Activated T-helper 17 cell treated with anti-CD3 and anti-CD28 coated beads, Interleukin-2, amount 50 U/mL, for 72 hours (primary cell): ENCODE data around the gene ZCCHC9. TPM values are rescaled to one million over a fixed set of nuclear protein-coding genes. Genes with fewer than 3 reads are reported as not detected.
"Not testable (repeated sequence)": the region's sequence is repeated elsewhere in the genome, so short reads cannot be mapped to it uniquely, and the experiment has no call there.

ENCODE experiments used
- ATAC-seq: fragments of 150-1000 bp; cut with Tn5 transposase; replicated peaks from 2 replicates; pipeline ENCODE4 v1.10.0; 2021; ENCODE audit warnings: mild to moderate bottlenecking, moderate library complexity
- H3K27ac Mint-ChIP-seq: one replicate; pipeline ENCODE4 v1.8.0; 2022; ENCODE audit warnings: mixed read lengths
- H3K27me3 Mint-ChIP-seq: one replicate; pipeline ENCODE4 v1.8.0; 2022; ENCODE audit warnings: mixed read lengths
- H3K36me3 Mint-ChIP-seq: one replicate; pipeline ENCODE4 v1.8.0; 2022; ENCODE audit warnings: low read depth, mild to moderate bottlenecking, mixed read lengths
- H3K4me1 Mint-ChIP-seq: one replicate; pipeline ENCODE4 v1.8.0; 2022; ENCODE audit warnings: mixed read lengths
- H3K4me3 Mint-ChIP-seq: one replicate; pipeline ENCODE4 v1.8.0; 2022; ENCODE audit warnings: mild to moderate bottlenecking, mixed read lengths
- H3K9me3 Mint-ChIP-seq: one replicate; pipeline ENCODE4 v1.8.0; 2022; ENCODE audit warnings: mixed read lengths
- total RNA-seq, 2 donors: library from RNA; stranded (reverse); gene quantifications; one replicate each; pipeline ENCODE4 v1.2.3, GENCODE V29; 2022

The ZCCHC9 gene
- total RNA-seq, 2 donors from 2014 or later = 34.9 to 43.5 TPM

GRCh38 chr5:81288021-81288433 lies 13.4 kb upstream of the ZCCHC9 start:
- Mint-ChIP-seq H3K4me1 (peaks cover 39% of the 10 kb centered on the region), H3K27me3 (no peaks in the 10 kb centered on the region), H3K36me3 (peaks cover 29% of the 10 kb centered on the region), H3K27ac (peak overlapping the region; percentile 76), H3K4me3 (peak overlapping the region; percentile 54), H3K9me3 (peaks cover 10% of the 10 kb centered on the region)
- peak; percentile 13 for ATAC-seq

- Mint-ChIP-seq H3K4me1 (peaks cover 46% of the 10 kb centered on the region), H3K4me3 (no peak overlapping the region), H3K9me3 (peaks cover 13% of the 10 kb centered on the region), H3K27ac (no peak overlapping the region), H3K27me3 (no peaks in the 10 kb centered on the region), H3K36me3 (peaks cover 31% of the 10 kb centered on the region)
- no peak for ATAC-seq
Observed at GRCh38 chr5:81290146-81290545, 11.2 kb upstream of the ZCCHC9 start.

- Mint-ChIP-seq H3K27me3 (no peaks in the 10 kb centered on the region), H3K9me3 (peaks cover 13% of the 10 kb centered on the region), H3K36me3 (peaks cover 27% of the 10 kb centered on the region), H3K27ac (no peak overlapping the region), H3K4me3 (peak overlapping the region; percentile 9), H3K4me1 (peaks cover 44% of the 10 kb centered on the region)
- ATAC-seq = no peak
Observed at GRCh38 chr5:81292130-81292529, 9.3 kb upstream of the ZCCHC9 start.

GRCh38 chr5:81294021-81294420 lies 7.4 kb upstream of the ZCCHC9 start:
- peak overlapping the region; percentile 15 for H3K27ac Mint-ChIP-seq
- H3K4me1 Mint-ChIP-seq = peaks cover 50% of the 10 kb centered on the region
- peaks cover 30% of the 10 kb centered on the region for H3K36me3 Mint-ChIP-seq
- H3K4me3 Mint-ChIP-seq = peak overlapping the region; percentile 27
- H3K9me3 Mint-ChIP-seq = peaks cover 13% of the 10 kb centered on the region
- ATAC-seq = peak; percentile 79
- H3K27me3 Mint-ChIP-seq = not testable (repeated sequence)

GRCh38 chr5:81297531-81297930 lies 3.9 kb upstream of the ZCCHC9 start:
- H3K4me3 Mint-ChIP-seq = peak overlapping the region; percentile 37
- peak overlapping the region; percentile 39 for H3K27ac Mint-ChIP-seq
- peaks cover 19% of the 10 kb centered on the region for H3K36me3 Mint-ChIP-seq
- peaks cover 40% of the 10 kb centered on the region for H3K4me1 Mint-ChIP-seq
- peak; percentile 18 for ATAC-seq
- H3K27me3 Mint-ChIP-seq = no peaks in the 10 kb centered on the region
- peaks cover 5% of the 10 kb centered on the region for H3K9me3 Mint-ChIP-seq

- H3K36me3 Mint-ChIP-seq = peaks cover 27% of the 10 kb centered on the region
- ATAC-seq = no peak
- H3K4me3 Mint-ChIP-seq = peak overlapping the region; percentile 86
- H3K9me3 Mint-ChIP-seq = no peaks in the 10 kb centered on the region
- peak overlapping the region; percentile 90 for H3K27ac Mint-ChIP-seq
- H3K4me1 Mint-ChIP-seq = peaks cover 39% of the 10 kb centered on the region
- no peaks in the 10 kb centered on the region for H3K27me3 Mint-ChIP-seq
Observed at GRCh38 chr5:81300921-81301270, 491 bp upstream of the ZCCHC9 start.

- H3K27ac Mint-ChIP-seq = peak overlapping the region; percentile 90
- H3K36me3 Mint-ChIP-seq = peaks cover 16% of the 10 kb centered on the region
- H3K9me3 Mint-ChIP-seq = no peaks in the 10 kb centered on the region
- no peak for ATAC-seq
- H3K4me3 Mint-ChIP-seq = peak overlapping the region; percentile 86
- H3K4me1 Mint-ChIP-seq = peaks cover 32% of the 10 kb centered on the region
- no peaks in the 10 kb centered on the region for H3K27me3 Mint-ChIP-seq
Observed at GRCh38 chr5:81302596-81302995, 1.2 kb downstream of the ZCCHC9 start.

GRCh38 chr5:81303563-81303962 lies 2.2 kb downstream of the ZCCHC9 start:
- Mint-ChIP-seq H3K4me1 (peaks cover 28% of the 10 kb centered on the region), H3K36me3 (peaks cover 19% of the 10 kb centered on the region), H3K27me3 (no peaks in the 10 kb centered on the region), H3K27ac (peak overlapping the region; percentile 43), H3K9me3 (no peaks in the 10 kb centered on the region), H3K4me3 (peak overlapping the region; percentile 61)
- ATAC-seq = no peak

GRCh38 chr5:81305785-81306184 lies 4.4 kb downstream of the ZCCHC9 start:
- Mint-ChIP-seq H3K27me3 (no peaks in the 10 kb centered on the region), H3K4me3 (peak overlapping the region; percentile 62), H3K9me3 (no peaks in the 10 kb centered on the region), H3K27ac (peak overlapping the region; percentile 38), H3K4me1 (peaks cover 13% of the 10 kb centered on the region), H3K36me3 (peaks cover 41% of the 10 kb centered on the region)
- ATAC-seq = peak; percentile 62

GRCh38 chr5:81308836-81309235 lies 7.4 kb downstream of the ZCCHC9 start:
- Mint-ChIP-seq H3K4me1 (peaks cover 7% of the 10 kb centered on the region), H3K27me3 (no peaks in the 10 kb centered on the region), H3K27ac (no peak overlapping the region), H3K9me3 (no peaks in the 10 kb centered on the region), H3K4me3 (no peak overlapping the region), H3K36me3 (peaks cover 72% of the 10 kb centered on the region)
- no peak for ATAC-seq

GRCh38 chr5:81310402-81311063 lies 9.1 kb downstream of the ZCCHC9 start:
- H3K27me3 Mint-ChIP-seq = no peaks in the 10 kb centered on the region
- H3K4me3 Mint-ChIP-seq = no peak overlapping the region
- ATAC-seq = no peak
- H3K9me3 Mint-ChIP-seq = no peaks in the 10 kb centered on the region
- peaks cover 75% of the 10 kb centered on the region for H3K36me3 Mint-ChIP-seq
- H3K4me1 Mint-ChIP-seq = no peaks in the 10 kb centered on the region
- H3K27ac Mint-ChIP-seq = no peak overlapping the region

- Mint-ChIP-seq H3K4me3 (no peak overlapping the region), H3K9me3 (no peaks in the 10 kb centered on the region), H3K27me3 (no peaks in the 10 kb centered on the region), H3K4me1 (no peaks in the 10 kb centered on the region), H3K36me3 (peaks cover 70% of the 10 kb centered on the region), H3K27ac (no peak overlapping the region)
- ATAC-seq = no peak
Observed at GRCh38 chr5:81313278-81313677, 11.9 kb downstream of the ZCCHC9 start.

- H3K4me1 Mint-ChIP-seq = no peaks in the 10 kb centered on the region
- H3K36me3 Mint-ChIP-seq = peaks cover 66% of the 10 kb centered on the region
- H3K27me3 Mint-ChIP-seq = no peaks in the 10 kb centered on the region
- no peaks in the 10 kb centered on the region for H3K9me3 Mint-ChIP-seq
- no peak for ATAC-seq
- no peak overlapping the region for H3K4me3 Mint-ChIP-seq
- H3K27ac Mint-ChIP-seq = no peak overlapping the region
Observed at GRCh38 chr5:81313686-81314085, 12.3 kb downstream of the ZCCHC9 start.

GRCh38 chr5:81314581-81314980 lies 13.2 kb downstream of the ZCCHC9 start:
- Mint-ChIP-seq H3K4me1 (no peaks in the 10 kb centered on the region), H3K9me3 (no peaks in the 10 kb centered on the region), H3K27ac (no peak overlapping the region), H3K4me3 (no peak overlapping the region), H3K27me3 (no peaks in the 10 kb centered on the region), H3K36me3 (peaks cover 57% of the 10 kb centered on the region)
- ATAC-seq = no peak

GRCh38 chr5:81315336-81315735 lies 13.9 kb downstream of the ZCCHC9 start:
- Mint-ChIP-seq H3K36me3 (peaks cover 49% of the 10 kb centered on the region), H3K9me3 (no peaks in the 10 kb centered on the region), H3K4me3 (no peak overlapping the region), H3K27me3 (no peaks in the 10 kb centered on the region), H3K4me1 (no peaks in the 10 kb centered on the region), H3K27ac (no peak overlapping the region)
- ATAC-seq = no peak

- H3K9me3 Mint-ChIP-seq = no peaks in the 10 kb centered on the region
- no peak for ATAC-seq
- H3K27me3 Mint-ChIP-seq = no peaks in the 10 kb centered on the region
- H3K36me3 Mint-ChIP-seq = peaks cover 44% of the 10 kb centered on the region
- no peak overlapping the region for H3K4me3 Mint-ChIP-seq
- no peaks in the 10 kb centered on the region for H3K4me1 Mint-ChIP-seq
- H3K27ac Mint-ChIP-seq = no peak overlapping the region
Observed at GRCh38 chr5:81315830-81316229, 14.4 kb downstream of the ZCCHC9 start.
